Measurements from ENCODE around the gene SLC35A3.
A peak's percentile ranks its signal among the peaks of the same experiment; 100 is the strongest.
"Not testable (repeated sequence)": the region's sequence is repeated elsewhere in the genome, so short reads cannot be mapped to it uniquely, and the experiment has no call there.

SLC35A3 gene

GRCh38 chr1:100036718-100037655, 67.2 kb downstream of the SLC35A3 start:
- peak in 3 of 6 experiments; percentile 2 to 32 (median 12) for DNase-seq

GRCh38 chr1:100037656-100037926, 67.8 kb downstream of the SLC35A3 start:
- DNase-seq: no peak

GRCh38 chr1:100037927-100038659, 68.3 kb downstream of the SLC35A3 start:
- DNase-seq: peak; percentile 79 to 89 (median 82)

GRCh38 chr1:100038660-100039287, 69.0 kb downstream of the SLC35A3 start:
- DNase-seq: peak; percentile 68 to 85 (median 78)

- no peak for DNase-seq
Observed at GRCh38 chr1:100039591-100039990, 69.8 kb downstream of the SLC35A3 start.

GRCh38 chr1:100045206-100045605, 75.4 kb downstream of the SLC35A3 start:
- no peak for DNase-seq

GRCh38 chr1:100047235-100047708, 77.5 kb downstream of the SLC35A3 start:
- DNase-seq: not testable (repeated sequence)

GRCh38 chr1:100050139-100050538, 80.3 kb downstream of the SLC35A3 start:
- no peak for DNase-seq

GRCh38 chr1:100051401-100051800, 81.6 kb downstream of the SLC35A3 start:
- DNase-seq: no peak

GRCh38 chr1:100051893-100052292, 82.1 kb downstream of the SLC35A3 start:
- no peak for DNase-seq

- no peak for DNase-seq
Observed at GRCh38 chr1:100053119-100053518, 83.3 kb downstream of the SLC35A3 start.

GRCh38 chr1:100053727-100054126, 83.9 kb downstream of the SLC35A3 start:
- no peak for DNase-seq

- no peak for DNase-seq
Observed at GRCh38 chr1:100061681-100062080, 91.9 kb downstream of the SLC35A3 start.

GRCh38 chr1:100065183-100065968, 95.6 kb downstream of the SLC35A3 start:
- DNase-seq: no peak

- no peak for DNase-seq
Observed at GRCh38 chr1:100065969-100066227, 96.1 kb downstream of the SLC35A3 start.

GRCh38 chr1:100070201-100070939, 100.6 kb downstream of the SLC35A3 start:
- no peak for DNase-seq

- no peak for DNase-seq
Observed at GRCh38 chr1:100073531-100073930, 103.7 kb downstream of the SLC35A3 start.

GRCh38 chr1:100074604-100075395, 105.0 kb downstream of the SLC35A3 start:
- peak in 1 of 6 experiments; percentile 3 for DNase-seq

- DNase-seq: no peak
Observed at GRCh38 chr1:100075773-100076172, 106.0 kb downstream of the SLC35A3 start.

GRCh38 chr1:100076319-100076718, 106.5 kb downstream of the SLC35A3 start:
- no peak for DNase-seq

GRCh38 chr1:100076744-100077143, 106.9 kb downstream of the SLC35A3 start:
- DNase-seq: no peak
